ENCODE data around the gene C2orf69. TPM values are rescaled to one million over a fixed set of nuclear protein-coding genes. Genes with fewer than 3 reads are reported as not detected.

Gene C2orf69
- total and polyA plus RNA-seq, 2 of the 8 experiments (the other 6 are each of a cell fraction or from before 2014, with no cell fraction given): 3.9 to 32.0 TPM

DNA sequence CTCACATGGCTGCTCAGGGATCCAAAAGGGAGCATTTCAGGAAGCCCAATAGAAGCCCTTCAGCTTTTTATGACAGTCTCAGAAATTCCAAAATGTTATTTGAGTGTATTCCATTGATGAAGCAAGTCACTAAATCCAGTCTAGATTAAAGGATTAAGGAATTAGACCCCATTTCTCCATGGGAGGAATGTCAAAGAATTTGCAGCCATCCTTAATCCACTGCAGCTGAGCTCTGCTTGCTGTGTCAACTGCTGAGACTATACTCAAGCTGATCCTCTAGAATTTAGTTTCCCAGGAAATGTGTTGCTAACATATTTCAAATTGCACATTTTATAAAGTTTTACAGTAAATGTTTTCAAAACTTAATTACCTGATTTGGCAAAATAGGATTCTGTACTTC is 28.4 kb upstream of the C2orf69 start:
- POLR2A ChIA-PET (ENCODE audit: partially characterized antibody): no interaction called here
- FAIRE-seq: no peak
- no peak for TF ChIP-seq EP300 (IDR thresholded peaks at IDR 0.05; ENCODE audit: borderline replicate concordance in 1 of 2, low read depth in 2 of 2, low read length in 2 of 2)
- TF ChIP-seq EZH2 (IDR thresholded peaks at IDR 0.05; ENCODE audit: low read depth, low read length, severe bottlenecking): no peak
- no peak for TF ChIP-seq SP2 (IDR thresholded peaks at IDR 0.05; ENCODE audit: low read length)
- no peak for TF ChIP-seq BCL11A (IDR thresholded peaks at IDR 0.05; ENCODE audit: low read depth in 2 of 2, low read length in 2 of 2)
- TF ChIP-seq RAD21 (IDR thresholded peaks at IDR 0.05 in 1 of 2, conservative IDR thresholded peaks at IDR 0.05 in 1 of 2; ENCODE audit: low read depth in 2 of 2, low read length in 2 of 2): no peak
- TF ChIP-seq KDM1A (IDR thresholded peaks at IDR 0.05; ENCODE audit: borderline replicate concordance, low read length): no peak
- no peak for TF ChIP-seq KDM5A (IDR thresholded peaks at IDR 0.05; ENCODE audit: low read length)
- no peak for TF ChIP-seq FOSL1 (IDR thresholded peaks at IDR 0.05; ENCODE audit: insufficient read depth, low read depth, low read length)
- TF ChIP-seq SIX5 (IDR thresholded peaks at IDR 0.05; ENCODE audit: low read depth, low read length): no peak
- no peak for TF ChIP-seq TBP (IDR thresholded peaks at IDR 0.05; ENCODE audit: low read depth, low read length)
- TF ChIP-seq HDAC6 (IDR thresholded peaks at IDR 0.05; ENCODE audit: low read depth, low read length): no peak
- no peak for TF ChIP-seq SUZ12 (IDR thresholded peaks at IDR 0.05; ENCODE audit: low read length)
- no peak for TF ChIP-seq BACH1 (IDR thresholded peaks at IDR 0.05; ENCODE audit: low read length)
- no peak for TF ChIP-seq RBBP5 (IDR thresholded peaks at IDR 0.05; ENCODE audit: borderline replicate concordance, low read depth, low read length)
- TF ChIP-seq EGR1 (IDR thresholded peaks at IDR 0.05; ENCODE audit: borderline replicate concordance, low read depth, low read length): no peak
- no peak for TF ChIP-seq YY1 (IDR thresholded peaks at IDR 0.05; ENCODE audit: low read depth, low read length)

More for the DNA sequence above, 28.4 kb upstream of the C2orf69 start:
- Histone ChIP-seq H2BK20ac (ENCODE audit: low read length) (no peak overlapping the region), H2BK15ac (ENCODE audit: low read length) (no peak overlapping the region), H3K4me3 (ENCODE audit: extremely low read depth in 1 of 4, insufficient read depth in 2 of 4, low read depth in 3 of 4, low read length in 4 of 4) (no peak overlapping the region), H3K27ac (ENCODE audit: low read depth, low read length) (no peak overlapping the region), H4K91ac (replicated peaks; ENCODE audit: insufficient read length, low read length) (no peak overlapping the region), H2BK5ac (ENCODE audit: low read depth, low read length) (no peak overlapping the region), H3K14ac (ENCODE audit: insufficient read length) (no peak overlapping the region), H3K4me1 (replicated peaks in 1 of 4; ENCODE audit: control insufficient read depth in 3 of 4, insufficient read depth in 4 of 4, low read length in 3 of 4) (no peaks in the 10 kb centered on the region), H3K4me2 (ENCODE audit: insufficient read depth in 1 of 2, low read depth in 2 of 2, low read length in 2 of 2) (no peak overlapping the region), H3K56ac (replicated peaks; ENCODE audit: insufficient read length, low read depth, low read length) (no peak overlapping the region), H3K18ac (ENCODE audit: extremely low read depth, low read length) (no peak overlapping the region), H2AK5ac (ENCODE audit: low read depth, low read length) (no peak overlapping the region), H2BK12ac (ENCODE audit: low read depth, low read length) (no peak overlapping the region), H3K36me3 (ENCODE audit: control insufficient read depth in 2 of 4, insufficient read depth in 4 of 4, low read length in 3 of 4) (no peaks in the 10 kb centered on the region), H2AFZ (ENCODE audit: low read length) (no peak overlapping the region), H3K79me2 (ENCODE audit: control insufficient read depth in 1 of 2, insufficient read depth in 2 of 2, low read length in 2 of 2) (no peaks in the 10 kb centered on the region), H2BK120ac (replicated peaks; ENCODE audit: low read depth, low read length) (no peak overlapping the region), H4K8ac (ENCODE audit: extremely low read depth, insufficient read depth, low read length) (no peak overlapping the region), H3K9ac (replicated peaks in 1 of 4; ENCODE audit: extremely low read depth in 1 of 4, low read depth in 3 of 4, low read length in 3 of 4) (no peak overlapping the region), H4K20me1 (replicated peaks in 1 of 2; ENCODE audit: control insufficient read depth in 1 of 2, insufficient read depth in 2 of 2, low read length in 2 of 2) (no peaks in the 10 kb centered on the region), H3K79me1 (ENCODE audit: low read depth, low read length) (no peaks in the 10 kb centered on the region), H3K23me2 (ENCODE audit: low read depth, low read length) (no peaks in the 10 kb centered on the region), H3K4ac (replicated peaks; ENCODE audit: insufficient read length, low read depth, low read length) (no peak overlapping the region), H3K27me3 (replicated peaks in 1 of 4; ENCODE audit: control insufficient read depth in 3 of 4, extremely low read depth in 1 of 4, insufficient read depth in 3 of 4, low read length in 3 of 4) (no peaks in the 10 kb centered on the region), H4K5ac (ENCODE audit: insufficient read length, low read depth, low read length) (no peak overlapping the region), H3K23ac (ENCODE audit: insufficient read length) (no peak overlapping the region), H3K9me3 (ENCODE audit: insufficient read depth in 2 of 2, low read depth in 1 of 2, low read length in 1 of 2) (peaks cover 0 to 6% of the 10 kb centered on the region in 2 experiments; a peak in 1 of 4 replicates)
- CTCF ChIA-PET (ENCODE audit: partially characterized antibody): interaction anchor here (0.8 to 1.3 kb wide), 2 partner anchors 17 to 177 kb away, joined by 3 to 5 read pairs; no protein-coding TSS in a partner anchor
- DNase-seq (ENCODE audit: low read depth in 1 of 2, low spot score in 2 of 2): no peak

All from H1 (cell line).